ENCODE results near the gene ENTPD1. TPM values are rescaled to one million over a fixed set of nuclear protein-coding genes. Genes with fewer than 3 reads are reported as not detected.
A peak's percentile ranks its signal among the peaks of the same experiment; 100 is the strongest.

Gene ENTPD1, protein sequence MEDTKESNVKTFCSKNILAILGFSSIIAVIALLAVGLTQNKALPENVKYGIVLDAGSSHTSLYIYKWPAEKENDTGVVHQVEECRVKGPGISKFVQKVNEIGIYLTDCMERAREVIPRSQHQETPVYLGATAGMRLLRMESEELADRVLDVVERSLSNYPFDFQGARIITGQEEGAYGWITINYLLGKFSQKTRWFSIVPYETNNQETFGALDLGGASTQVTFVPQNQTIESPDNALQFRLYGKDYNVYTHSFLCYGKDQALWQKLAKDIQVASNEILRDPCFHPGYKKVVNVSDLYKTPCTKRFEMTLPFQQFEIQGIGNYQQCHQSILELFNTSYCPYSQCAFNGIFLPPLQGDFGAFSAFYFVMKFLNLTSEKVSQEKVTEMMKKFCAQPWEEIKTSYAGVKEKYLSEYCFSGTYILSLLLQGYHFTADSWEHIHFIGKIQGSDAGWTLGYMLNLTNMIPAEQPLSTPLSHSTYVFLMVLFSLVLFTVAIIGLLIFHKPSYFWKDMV
- 10 to 100 TPM; 27.3 to 33.4 (median 31.4) TPM for total RNA-seq

DNA sequence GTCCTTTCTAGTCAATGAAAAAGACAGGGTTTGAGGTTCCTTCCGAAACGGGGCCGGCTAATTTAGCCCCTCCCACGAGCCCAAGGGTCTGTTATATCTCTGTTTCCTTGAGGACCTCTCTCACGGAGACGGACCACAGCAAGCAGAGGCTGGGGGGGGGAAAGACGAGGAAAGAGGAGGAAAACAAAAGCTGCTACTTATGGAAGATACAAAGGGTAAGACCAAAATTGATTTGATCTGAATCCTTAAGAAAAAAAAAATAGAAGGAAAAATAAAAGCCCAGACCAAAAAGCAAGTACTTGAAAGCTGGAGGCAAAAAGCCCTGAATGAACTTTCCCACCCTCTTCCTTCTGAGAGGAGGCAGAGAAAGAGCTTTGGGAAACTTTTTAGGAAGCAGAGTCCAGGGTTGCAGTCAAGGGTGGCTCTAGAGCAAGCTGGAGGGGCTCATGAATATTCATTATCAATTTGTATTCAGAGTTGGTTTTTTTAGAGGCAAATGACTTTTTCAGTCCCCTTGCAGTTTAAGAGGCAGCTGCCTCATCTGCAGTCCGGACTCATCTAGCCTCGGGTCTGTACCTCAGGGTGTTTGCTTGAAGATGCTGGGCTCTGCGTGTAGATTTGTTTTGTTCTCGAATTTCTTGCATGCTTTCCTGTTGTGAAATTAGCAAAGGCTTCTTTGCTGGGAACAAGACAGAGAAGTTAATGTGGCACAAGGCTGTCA is at the start of gene ENTPD1:
Gene ENTPD1, plus strand, starts transcription at position 123 of the 721 bp plus-strand sequence. Its CDS starts 77 bp downstream, at position 200.
- no peaks in the 10 kb centered on the region for H3K9me3 ChIP-seq
- peak within 1 kb of the TSS; percentile 50 to 64 (median 58) for H3K4me3 ChIP-seq
- intact Hi-C loops (cut with DNase I), result loop anchor here (5.0 kb wide), 1 partner anchor 86 kb away; no protein-coding TSS in a partner anchor
- H3K36me3 ChIP-seq, result no peaks in the 10 kb centered on the region
- H3K4me1 ChIP-seq, result peaks cover 16 to 50% (median 49%) of the 10 kb centered on the region in 4 donors
- no peak for DNase-seq (ENCODE audit: extremely low spot score)
- 1% methylated on average over 11 of the region's 11 CpGs for WGBS
- H3K27me3 ChIP-seq, result no peaks in the 10 kb centered on the region
- TF ChIP-seq, protein P1, sequence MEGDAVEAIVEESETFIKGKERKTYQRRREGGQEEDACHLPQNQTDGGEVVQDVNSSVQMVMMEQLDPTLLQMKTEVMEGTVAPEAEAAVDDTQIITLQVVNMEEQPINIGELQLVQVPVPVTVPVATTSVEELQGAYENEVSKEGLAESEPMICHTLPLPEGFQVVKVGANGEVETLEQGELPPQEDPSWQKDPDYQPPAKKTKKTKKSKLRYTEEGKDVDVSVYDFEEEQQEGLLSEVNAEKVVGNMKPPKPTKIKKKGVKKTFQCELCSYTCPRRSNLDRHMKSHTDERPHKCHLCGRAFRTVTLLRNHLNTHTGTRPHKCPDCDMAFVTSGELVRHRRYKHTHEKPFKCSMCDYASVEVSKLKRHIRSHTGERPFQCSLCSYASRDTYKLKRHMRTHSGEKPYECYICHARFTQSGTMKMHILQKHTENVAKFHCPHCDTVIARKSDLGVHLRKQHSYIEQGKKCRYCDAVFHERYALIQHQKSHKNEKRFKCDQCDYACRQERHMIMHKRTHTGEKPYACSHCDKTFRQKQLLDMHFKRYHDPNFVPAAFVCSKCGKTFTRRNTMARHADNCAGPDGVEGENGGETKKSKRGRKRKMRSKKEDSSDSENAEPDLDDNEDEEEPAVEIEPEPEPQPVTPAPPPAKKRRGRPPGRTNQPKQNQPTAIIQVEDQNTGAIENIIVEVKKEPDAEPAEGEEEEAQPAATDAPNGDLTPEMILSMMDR (IDR thresholded peaks at IDR 0.05), result no peak
- TF ChIP-seq EP300 (IDR thresholded peaks at IDR 0.05) (no peak), POLR2A (IDR thresholded peaks at IDR 0.05; ENCODE audit: low read depth) (peak; percentile 31), POLR2AphosphoS5 (IDR thresholded peaks at IDR 0.05) (peak; percentile 43 to 78)
- peak within 1 kb of the TSS; percentile 75 to 88 (median 85) for H3K27ac ChIP-seq (replicated peaks in 1 of 4)

DNA sequence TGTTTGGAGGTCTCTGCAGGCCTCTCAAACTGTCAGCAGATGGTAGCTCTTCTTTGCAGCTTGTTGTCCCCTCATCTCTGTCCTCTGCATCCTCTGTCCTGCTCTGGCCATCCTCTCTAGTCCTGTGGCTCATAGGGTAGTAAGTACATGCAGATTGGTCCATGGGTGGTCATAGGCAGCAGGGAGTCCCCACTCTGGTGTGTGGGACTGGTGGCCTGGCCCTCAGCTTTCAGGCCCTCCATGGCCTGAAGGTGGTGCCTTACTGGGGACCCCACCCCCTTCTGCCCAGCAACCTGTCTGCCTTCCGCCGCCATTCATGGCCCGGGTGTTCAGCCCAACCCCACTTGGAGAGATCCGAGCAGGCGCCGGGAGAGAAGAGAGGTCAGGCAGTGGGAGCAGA is 49.4 kb upstream of the ENTPD1 start:
- H3K27me3 ChIP-seq, result no peaks in the 10 kb centered on the region
- WGBS, result 27% methylated on average over 3 of the region's 6 CpGs
- H3K9me3 ChIP-seq, result no peaks in the 10 kb centered on the region
- no peak for TF ChIP-seq POLR2AphosphoS5 (IDR thresholded peaks at IDR 0.05)
- TF ChIP-seq EP300 (IDR thresholded peaks at IDR 0.05), result no peak
- TF ChIP-seq, protein P1 (IDR thresholded peaks at IDR 0.05), result no peak
- no peak for TF ChIP-seq POLR2A (IDR thresholded peaks at IDR 0.05; ENCODE audit: low read depth)
- DNase-seq (ENCODE audit: extremely low spot score), result no peak
- intact Hi-C loops (cut with DNase I), result no loop called here
- H3K27ac ChIP-seq (replicated peaks in 1 of 4), result no peak overlapping the region
- H3K36me3 ChIP-seq, result no peaks in the 10 kb centered on the region
- no peak overlapping the region for H3K4me3 ChIP-seq
- no peaks in the 10 kb centered on the region for H3K4me1 ChIP-seq

DNA sequence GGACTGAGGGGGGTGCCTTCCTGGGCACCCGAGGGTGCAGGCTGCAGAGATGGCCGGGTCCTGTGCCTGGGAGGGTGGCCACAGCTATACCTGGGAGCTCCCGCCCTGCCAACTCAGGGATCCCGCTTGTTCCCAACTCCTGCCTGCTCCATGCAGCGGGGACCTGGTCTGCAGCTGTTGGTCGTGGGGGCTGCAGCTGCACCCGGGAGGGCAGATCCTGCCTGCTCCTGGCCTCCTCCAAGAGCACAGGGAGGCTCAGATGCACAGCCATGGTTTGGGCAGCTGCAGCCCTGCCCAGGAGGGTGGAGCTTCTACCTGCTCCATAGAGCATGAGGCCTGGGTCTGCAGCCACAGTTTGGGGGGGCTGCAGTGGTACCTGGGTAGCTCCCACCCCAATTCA is 49.0 kb upstream of the ENTPD1 start:
- Histone ChIP-seq H3K4me3 (no peak overlapping the region), H3K36me3 (no peaks in the 10 kb centered on the region), H3K4me1 (no peaks in the 10 kb centered on the region), H3K9me3 (no peaks in the 10 kb centered on the region), H3K27me3 (no peaks in the 10 kb centered on the region), H3K27ac (replicated peaks in 1 of 4) (no peak overlapping the region)
- intact Hi-C loops (cut with DNase I), result no loop called here
- TF ChIP-seq POLR2AphosphoS5 (IDR thresholded peaks at IDR 0.05) (no peak), EP300 (IDR thresholded peaks at IDR 0.05) (no peak)
- WGBS, result 96% methylated on average over 5 of the region's 7 CpGs
- no peak for DNase-seq (ENCODE audit: extremely low spot score)

DNA sequence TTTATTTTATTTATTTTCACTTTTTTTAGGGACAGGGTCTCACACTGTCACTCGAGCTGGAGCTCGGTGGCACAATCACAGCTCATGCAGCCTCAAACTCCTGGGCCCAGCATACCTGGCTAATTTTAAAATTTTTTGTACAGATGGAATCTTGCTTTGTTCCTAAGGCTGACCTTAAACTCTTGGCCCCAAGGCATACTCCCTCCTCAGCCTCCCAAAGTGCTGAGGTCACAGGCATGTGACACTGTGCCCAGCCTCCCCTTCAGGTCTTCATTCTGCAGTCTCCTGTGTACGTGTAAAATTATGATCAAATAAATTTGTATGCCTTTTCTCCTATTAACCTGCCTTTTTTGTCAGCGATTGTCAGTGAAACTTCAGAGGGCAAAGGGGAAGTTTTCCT is 44.5 kb upstream of the ENTPD1 start:
- Histone ChIP-seq H3K27me3 (no peaks in the 10 kb centered on the region), H3K4me3 (no peak overlapping the region), H3K27ac (replicated peaks in 1 of 4) (no peak overlapping the region), H3K9me3 (no peaks in the 10 kb centered on the region), H3K4me1 (no peaks in the 10 kb centered on the region), H3K36me3 (no peaks in the 10 kb centered on the region)
- TF ChIP-seq POLR2A (IDR thresholded peaks at IDR 0.05; ENCODE audit: low read depth) (no peak), POLR2AphosphoS5 (IDR thresholded peaks at IDR 0.05) (no peak), EP300 (IDR thresholded peaks at IDR 0.05) (no peak)
- TF ChIP-seq, protein P1 (IDR thresholded peaks at IDR 0.05), result no peak
- 94% methylated on average over 4 of the region's 4 CpGs for WGBS
- intact Hi-C loops (cut with DNase I), result no loop called here
- DNase-seq (ENCODE audit: extremely low spot score), result no peak

DNA sequence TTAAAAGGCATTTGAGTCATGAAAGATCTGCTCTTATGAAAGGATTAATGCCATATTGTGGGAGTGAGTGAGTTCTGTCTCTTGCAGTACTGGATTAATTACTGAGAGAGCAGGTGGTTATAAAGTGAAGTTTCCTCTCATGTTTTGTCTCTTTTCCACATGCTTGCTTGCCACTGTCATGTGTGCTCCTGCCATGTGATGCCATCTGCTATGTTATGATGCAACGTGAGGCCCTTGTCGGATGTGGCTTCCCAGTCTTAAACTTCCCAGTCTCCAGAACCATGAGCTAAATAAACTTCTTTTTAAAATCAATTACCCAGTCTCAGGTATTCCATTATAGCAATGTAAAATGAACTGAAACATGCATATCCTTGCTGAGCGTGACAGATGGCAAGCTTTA is 39.5 kb upstream of the ENTPD1 start:
- DNase-seq (ENCODE audit: extremely low spot score), result no peak
- no peaks in the 10 kb centered on the region for H3K4me1 ChIP-seq
- no peak overlapping the region for H3K4me3 ChIP-seq
- H3K9me3 ChIP-seq, result no peaks in the 10 kb centered on the region
- H3K36me3 ChIP-seq, result no peaks in the 10 kb centered on the region
- TF ChIP-seq EP300 (IDR thresholded peaks at IDR 0.05) (no peak), POLR2A (IDR thresholded peaks at IDR 0.05; ENCODE audit: low read depth) (no peak), POLR2AphosphoS5 (IDR thresholded peaks at IDR 0.05) (no peak)
- TF ChIP-seq, protein P1 (IDR thresholded peaks at IDR 0.05), result no peak
- no peaks in the 10 kb centered on the region for H3K27me3 ChIP-seq
- intact Hi-C loops (cut with DNase I), result no loop called here
- WGBS, result 81% methylated on average over 3 of the region's 3 CpGs
- H3K27ac ChIP-seq (replicated peaks in 1 of 4), result no peak overlapping the region

Measured in esophagus muscularis mucosa (tissue), 4 donors.